BJ (cell line): ENCODE measurements around the gene SCRG1. TPM values are rescaled to one million over a fixed set of nuclear protein-coding genes. Genes with fewer than 3 reads are reported as not detected.

Experiments
- CTCF ChIA-PET: fragments of 350-600 bp; formaldehyde crosslinking; extraction: SDS; loops from one replicate; lab custom pipeline; 2021; ENCODE audit warnings: antibody characterized with exemption, inconsistent platforms; lab: Yijun Ruan, JAX
- POLR2A ChIA-PET: fragments of 300-600 bp; sonication (Branson Sonifier 250); formaldehyde crosslinking; extraction: SDS; loops from one replicate; lab custom pipeline; 2021; ENCODE audit warnings: antibody characterized with exemption; lab: Charles Lee
- DNase-seq: peaks from one replicate; pipeline ENCODE4 v3.0.0-alpha.2; 2011; ENCODE audit warnings: low read depth
- H3K27me3 ChIP-seq: 2 replicates; pipeline ENCODE4 v1.6.0; 2011; ENCODE audit warnings: low read length; ENCODE audit not compliant: control insufficient read depth, insufficient read depth
- H3K36me3 ChIP-seq: 2 replicates; pipeline ENCODE4 v1.5.1; 2011; ENCODE audit warnings: low read length; ENCODE audit not compliant: control insufficient read depth, insufficient read depth
- H3K4me3 ChIP-seq: 2 replicates; pipeline ENCODE4 v1.5.1; 2011; ENCODE audit warnings: low read depth, mild to moderate bottlenecking, control low read depth, low read length
- CTCF ChIP-seq: IDR thresholded peaks from 2 replicates; pipeline ENCODE4 v1.5.1; 2011; ENCODE audit warnings: low read depth, mild to moderate bottlenecking, control low read depth, inconsistent platforms, low read length, moderate library complexity; ENCODE audit not compliant: insufficient read depth
- polyA plus RNA-seq: library from polyadenylated mRNA; depleted of rRNA; stranded (reverse); fragments of >200 nt; gene quantifications from 2 replicates; pipeline ENCODE4 v1.2.3, GENCODE V29; 2011

Gene SCRG1
- polyA plus RNA-seq, 1 experiment: 0.47 TPM

- Histone ChIP-seq H3K36me3 (no peaks in the 10 kb centered on the region), H3K27me3 (no peaks in the 10 kb centered on the region), H3K4me3 (no peak overlapping the region)
- no peak for TF ChIP-seq CTCF
- ChIA-PET CTCF (no interaction called here), POLR2A (no interaction called here)
- no peak for DNase-seq
Observed at GRCh38 chr4:173440888-173441287, 42.0 kb upstream of the SCRG1 start.

- DNase-seq: no peak
- no peak for TF ChIP-seq CTCF
- CTCF ChIA-PET: no interaction called here
- H3K4me3 ChIP-seq: no peak overlapping the region
- no peaks in the 10 kb centered on the region for H3K27me3 ChIP-seq
- POLR2A ChIA-PET: no interaction called here
- no peaks in the 10 kb centered on the region for H3K36me3 ChIP-seq
Observed at GRCh38 chr4:173436771-173437265, 37.9 kb upstream of the SCRG1 start.

GRCh38 chr4:173436149-173436579 lies 37.2 kb upstream of the SCRG1 start:
- ChIA-PET POLR2A (no interaction called here), CTCF (no interaction called here)
- H3K36me3 ChIP-seq: no peaks in the 10 kb centered on the region
- no peak for TF ChIP-seq CTCF
- no peak overlapping the region for H3K4me3 ChIP-seq
- H3K27me3 ChIP-seq: no peaks in the 10 kb centered on the region
- DNase-seq: peak; percentile 44

- TF ChIP-seq CTCF: no peak
- ChIA-PET POLR2A (no interaction called here), CTCF (interaction anchor here (1.2 kb wide), 1 partner anchor 17 kb away, joined by 3 read pairs; no protein-coding TSS in a partner anchor)
- DNase-seq: no peak
- no peaks in the 10 kb centered on the region for H3K36me3 ChIP-seq
- H3K27me3 ChIP-seq: no peaks in the 10 kb centered on the region
- no peak overlapping the region for H3K4me3 ChIP-seq
Observed at GRCh38 chr4:173434231-173434630, 35.3 kb upstream of the SCRG1 start.

- DNase-seq: no peak
- H3K27me3 ChIP-seq: no peaks in the 10 kb centered on the region
- no peak for TF ChIP-seq CTCF
- H3K36me3 ChIP-seq: no peaks in the 10 kb centered on the region
- no peak overlapping the region for H3K4me3 ChIP-seq
- ChIA-PET POLR2A (no interaction called here), CTCF (interaction anchor here (0.9 to 1.3 kb wide), 4 partner anchors 8 to 61 kb away, joined by 3 to 4 read pairs (median 4); no protein-coding TSS in a partner anchor)
Observed at GRCh38 chr4:173433447-173433846, 34.5 kb upstream of the SCRG1 start.
